IPS-18a (cell line): Measurements from ENCODE around the gene EFCAB11.

Source experiments
- H3K27ac ChIP-seq: one replicate; pipeline ENCODE4 v1.5.1; 2013; ENCODE audit warnings: low read length
- H3K27me3 ChIP-seq: one replicate; pipeline ENCODE4 v1.6.1; 2013; ENCODE audit warnings: mild to moderate bottlenecking, low read length; ENCODE audit not compliant: control insufficient read depth, insufficient read depth
- H3K36me3 ChIP-seq: one replicate; pipeline ENCODE4 v1.6.1; 2013; ENCODE audit warnings: low read depth, low read length; ENCODE audit not compliant: control insufficient read depth
- H3K4me1 ChIP-seq: one replicate; pipeline ENCODE4 v1.6.1; 2013; ENCODE audit warnings: low read depth, low read length; ENCODE audit not compliant: control insufficient read depth
- H3K4me3 ChIP-seq: one replicate; pipeline ENCODE4 v1.5.1; 2013; ENCODE audit warnings: low read length
- H3K9ac ChIP-seq: one replicate; pipeline ENCODE4 v1.6.1; 2013; ENCODE audit warnings: mild to moderate bottlenecking, low read length, moderate library complexity
- H3K9me3 ChIP-seq: one replicate; pipeline ENCODE4 v1.6.1; 2013; ENCODE audit warnings: low read depth, low read length; ENCODE audit not compliant: control insufficient read depth

Gene EFCAB11

GRCh38 chr14:89856871-89857345 lies 97.6 kb downstream of the EFCAB11 start:
- Histone ChIP-seq H3K27me3 (no peaks in the 10 kb centered on the region), H3K9ac (no peak overlapping the region), H3K9me3 (no peaks in the 10 kb centered on the region), H3K27ac (no peak overlapping the region), H3K4me3 (no peak overlapping the region), H3K36me3 (no peaks in the 10 kb centered on the region), H3K4me1 (no peaks in the 10 kb centered on the region)

- H3K4me3 ChIP-seq, result no peak overlapping the region
- H3K9ac ChIP-seq, result no peak overlapping the region
- no peaks in the 10 kb centered on the region for H3K36me3 ChIP-seq
- H3K27me3 ChIP-seq, result no peaks in the 10 kb centered on the region
- H3K27ac ChIP-seq, result no peak overlapping the region
- H3K9me3 ChIP-seq, result no peaks in the 10 kb centered on the region
- H3K4me1 ChIP-seq, result no peaks in the 10 kb centered on the region
Observed at GRCh38 chr14:89855961-89856656, 98.4 kb downstream of the EFCAB11 start.

GRCh38 chr14:89853936-89854693 lies 100.4 kb downstream of the EFCAB11 start:
- Histone ChIP-seq H3K4me3 (no peak overlapping the region), H3K4me1 (peaks cover 7% of the 10 kb centered on the region), H3K9ac (no peak overlapping the region)

GRCh38 chr14:89851106-89851505 lies 103.4 kb downstream of the EFCAB11 start:
- no peak overlapping the region for H3K4me3 ChIP-seq
- H3K27me3 ChIP-seq, result no peaks in the 10 kb centered on the region
- H3K36me3 ChIP-seq, result no peaks in the 10 kb centered on the region
- no peaks in the 10 kb centered on the region for H3K9me3 ChIP-seq
- no peak overlapping the region for H3K9ac ChIP-seq
- H3K27ac ChIP-seq, result no peak overlapping the region
- H3K4me1 ChIP-seq, result peaks cover 7% of the 10 kb centered on the region

More at GRCh38 chr14:89853936-89854693, 100.4 kb downstream of the EFCAB11 start:
- Histone ChIP-seq H3K36me3 (no peaks in the 10 kb centered on the region), H3K27me3 (no peaks in the 10 kb centered on the region), H3K27ac (no peak overlapping the region), H3K9me3 (no peaks in the 10 kb centered on the region)

GRCh38 chr14:89849931-89850330 lies 104.6 kb downstream of the EFCAB11 start:
- Histone ChIP-seq H3K27me3 (no peaks in the 10 kb centered on the region), H3K9ac (no peak overlapping the region), H3K36me3 (no peaks in the 10 kb centered on the region), H3K9me3 (no peaks in the 10 kb centered on the region), H3K4me3 (no peak overlapping the region), H3K27ac (no peak overlapping the region), H3K4me1 (peaks cover 7% of the 10 kb centered on the region)

GRCh38 chr14:89848165-89848564 lies 106.4 kb downstream of the EFCAB11 start:
- peaks cover 7% of the 10 kb centered on the region for H3K4me1 ChIP-seq
- H3K9ac ChIP-seq, result no peak overlapping the region
- no peaks in the 10 kb centered on the region for H3K36me3 ChIP-seq
- no peaks in the 10 kb centered on the region for H3K9me3 ChIP-seq
- H3K27me3 ChIP-seq, result no peaks in the 10 kb centered on the region
- no peak overlapping the region for H3K27ac ChIP-seq
- no peak overlapping the region for H3K4me3 ChIP-seq

- H3K27ac ChIP-seq, result no peak overlapping the region
- no peak overlapping the region for H3K9ac ChIP-seq
- H3K4me1 ChIP-seq, result peaks cover 5% of the 10 kb centered on the region
- no peaks in the 10 kb centered on the region for H3K27me3 ChIP-seq
- no peaks in the 10 kb centered on the region for H3K36me3 ChIP-seq
- no peaks in the 10 kb centered on the region for H3K9me3 ChIP-seq
- H3K4me3 ChIP-seq, result no peak overlapping the region
Observed at GRCh38 chr14:89845346-89845745, 109.2 kb downstream of the EFCAB11 start.

GRCh38 chr14:89844508-89844907 lies 110.0 kb downstream of the EFCAB11 start:
- no peak overlapping the region for H3K27ac ChIP-seq
- no peak overlapping the region for H3K4me3 ChIP-seq
- no peak overlapping the region for H3K9ac ChIP-seq
- H3K27me3 ChIP-seq, result no peaks in the 10 kb centered on the region
- no peaks in the 10 kb centered on the region for H3K36me3 ChIP-seq
- no peaks in the 10 kb centered on the region for H3K4me1 ChIP-seq
- H3K9me3 ChIP-seq, result no peaks in the 10 kb centered on the region

- no peak overlapping the region for H3K27ac ChIP-seq
- no peaks in the 10 kb centered on the region for H3K4me1 ChIP-seq
- no peaks in the 10 kb centered on the region for H3K9me3 ChIP-seq
- no peak overlapping the region for H3K9ac ChIP-seq
- no peaks in the 10 kb centered on the region for H3K27me3 ChIP-seq
- H3K4me3 ChIP-seq, result no peak overlapping the region
- H3K36me3 ChIP-seq, result no peaks in the 10 kb centered on the region
Observed at GRCh38 chr14:89842837-89843236, 111.7 kb downstream of the EFCAB11 start.

GRCh38 chr14:89841851-89842250 lies 112.7 kb downstream of the EFCAB11 start:
- H3K4me1 ChIP-seq, result no peaks in the 10 kb centered on the region
- H3K36me3 ChIP-seq, result no peaks in the 10 kb centered on the region
- no peak overlapping the region for H3K27ac ChIP-seq
- no peaks in the 10 kb centered on the region for H3K9me3 ChIP-seq
- H3K27me3 ChIP-seq, result no peaks in the 10 kb centered on the region
- H3K4me3 ChIP-seq, result no peak overlapping the region
- no peak overlapping the region for H3K9ac ChIP-seq

- H3K36me3 ChIP-seq, result no peaks in the 10 kb centered on the region
- no peaks in the 10 kb centered on the region for H3K9me3 ChIP-seq
- no peak overlapping the region for H3K4me3 ChIP-seq
- H3K4me1 ChIP-seq, result peaks cover 8% of the 10 kb centered on the region
- no peak overlapping the region for H3K27ac ChIP-seq
- H3K27me3 ChIP-seq, result no peaks in the 10 kb centered on the region
- H3K9ac ChIP-seq, result no peak overlapping the region
Observed at GRCh38 chr14:89836830-89837469, 117.6 kb downstream of the EFCAB11 start.
